ENCODE results near the gene CDIPT.

Gene CDIPT

DNA sequence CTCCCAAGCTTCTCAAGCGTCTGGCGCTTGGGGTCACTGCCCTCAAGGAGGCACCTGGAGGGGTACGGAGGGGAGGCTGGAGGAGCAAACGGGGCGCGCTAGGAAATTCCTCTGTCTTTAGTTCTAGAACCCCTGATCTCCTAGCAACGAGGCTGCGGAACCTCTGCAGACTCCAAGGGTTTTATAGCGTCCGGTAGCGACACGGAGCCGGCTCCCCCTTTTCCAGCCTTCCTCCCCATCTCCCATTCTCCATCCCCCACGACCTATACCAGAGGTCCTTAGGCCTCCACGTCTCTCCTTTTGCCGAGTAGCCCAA is 601 bp upstream of the CDIPT start:
- peaks cover 0 to 2% (median 0%) of the 10 kb centered on the region in 5 donors for H3K27me3 ChIP-seq (ENCODE audit: control insufficient read depth in 5 of 5, insufficient read depth in 4 of 5, low read length in 5 of 5)
- H3K9ac ChIP-seq (ENCODE audit: low read length in 5 of 5), result peak overlapping the region in 1 of 5 donors; percentile 95
- peak overlapping the region; percentile 96 for H3K27ac ChIP-seq (ENCODE audit: low read depth, low read length)
- no peaks in the 10 kb centered on the region for H3K9me3 ChIP-seq (ENCODE audit: control insufficient read depth in 5 of 5, low read length in 5 of 5)
- peaks cover 5 to 28% (median 24%) of the 10 kb centered on the region in 5 donors for H3K4me1 ChIP-seq (ENCODE audit: control insufficient read depth in 5 of 5, insufficient read depth in 5 of 5, low read length in 5 of 5)
- peak overlapping the region; percentile 30 to 91 (median 57) for H3K4me3 ChIP-seq (ENCODE audit: low read depth in 1 of 5, low read length in 5 of 5)
- H3K36me3 ChIP-seq (ENCODE audit: control insufficient read depth in 5 of 5, insufficient read depth in 5 of 5, low read length in 5 of 5), result peaks cover 0 to 27% (median 26%) of the 10 kb centered on the region in 5 donors

DNA sequence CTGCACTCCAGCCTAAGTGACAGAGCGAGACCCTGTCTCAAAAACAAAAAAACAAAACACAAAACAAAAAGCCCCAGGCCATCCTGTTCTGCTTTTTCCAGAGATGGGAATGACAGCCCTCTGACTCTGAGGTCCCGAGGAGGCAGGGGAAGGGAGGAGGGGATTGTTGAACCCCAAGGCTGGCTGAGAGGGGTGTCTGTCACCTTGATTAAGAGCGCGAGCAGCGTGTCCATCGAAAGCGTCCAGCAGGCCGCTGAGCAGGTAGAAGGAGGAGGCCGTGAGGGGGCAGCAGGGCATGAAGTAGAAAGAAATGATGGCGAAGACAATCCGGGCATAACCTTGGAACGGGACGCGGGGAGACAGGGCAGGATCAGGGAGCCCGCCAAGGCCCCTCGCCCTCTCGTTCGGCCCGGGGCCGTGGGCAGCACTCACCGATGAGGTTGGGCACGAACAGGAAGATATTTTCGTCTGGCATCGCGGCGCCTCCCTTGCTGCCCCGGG is 593 bp downstream of the CDIPT start:
- Histone ChIP-seq H3K9ac (ENCODE audit: low read length in 5 of 5) (peak overlapping the region in 4 of 5 donors; percentile 86 to 95 (median 90)), H3K27me3 (ENCODE audit: control insufficient read depth in 5 of 5, insufficient read depth in 4 of 5, low read length in 5 of 5) (peaks cover 0 to 2% (median 0%) of the 10 kb centered on the region in 5 donors), H3K9me3 (ENCODE audit: control insufficient read depth in 5 of 5, low read length in 5 of 5) (no peaks in the 10 kb centered on the region), H3K36me3 (ENCODE audit: control insufficient read depth in 5 of 5, insufficient read depth in 5 of 5, low read length in 5 of 5) (peaks cover 0 to 32% (median 29%) of the 10 kb centered on the region in 5 donors), H3K4me1 (ENCODE audit: control insufficient read depth in 5 of 5, insufficient read depth in 5 of 5, low read length in 5 of 5) (peaks cover 5 to 33% (median 24%) of the 10 kb centered on the region in 5 donors), H3K27ac (ENCODE audit: low read depth, low read length) (peak overlapping the region; percentile 96), H3K4me3 (ENCODE audit: low read depth in 1 of 5, low read length in 5 of 5) (peak overlapping the region; percentile 84 to 93 (median 87))

DNA sequence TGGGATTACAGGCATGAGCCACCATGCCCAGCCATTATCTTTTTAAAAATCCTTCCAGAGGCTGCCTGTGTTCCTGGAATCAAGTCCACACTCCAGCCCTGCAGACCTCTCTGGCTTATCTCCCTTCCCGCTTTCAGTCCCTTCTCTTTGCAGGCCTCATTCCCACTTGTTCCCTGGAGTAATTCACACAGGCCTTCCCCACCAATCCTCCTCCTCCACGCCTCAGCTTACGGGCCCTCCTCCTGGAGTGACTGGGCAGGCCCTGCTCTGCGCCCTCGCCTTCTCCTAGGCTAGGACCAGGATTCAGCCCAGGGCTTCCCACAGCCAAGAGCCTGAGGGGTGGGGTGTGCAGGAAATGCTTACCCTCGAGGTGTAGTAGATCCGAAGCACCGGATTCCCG is 2.8 kb downstream of the CDIPT start:
- Histone ChIP-seq H3K27me3 (ENCODE audit: control insufficient read depth in 5 of 5, insufficient read depth in 4 of 5, low read length in 5 of 5) (peaks cover 0 to 2% (median 0%) of the 10 kb centered on the region in 5 donors), H3K9ac (ENCODE audit: low read length in 5 of 5) (peak overlapping the region in 2 of 5 donors; percentile 0 to 20), H3K4me1 (ENCODE audit: control insufficient read depth in 5 of 5, insufficient read depth in 5 of 5, low read length in 5 of 5) (peaks cover 5 to 40% (median 31%) of the 10 kb centered on the region in 5 donors), H3K9me3 (ENCODE audit: control insufficient read depth in 5 of 5, low read length in 5 of 5) (no peaks in the 10 kb centered on the region), H3K4me3 (ENCODE audit: low read depth in 1 of 5, low read length in 5 of 5) (no peak overlapping the region), H3K27ac (ENCODE audit: low read depth, low read length) (no peak overlapping the region), H3K36me3 (ENCODE audit: control insufficient read depth in 5 of 5, insufficient read depth in 5 of 5, low read length in 5 of 5) (peaks cover 0 to 32% (median 29%) of the 10 kb centered on the region in 5 donors)

DNA sequence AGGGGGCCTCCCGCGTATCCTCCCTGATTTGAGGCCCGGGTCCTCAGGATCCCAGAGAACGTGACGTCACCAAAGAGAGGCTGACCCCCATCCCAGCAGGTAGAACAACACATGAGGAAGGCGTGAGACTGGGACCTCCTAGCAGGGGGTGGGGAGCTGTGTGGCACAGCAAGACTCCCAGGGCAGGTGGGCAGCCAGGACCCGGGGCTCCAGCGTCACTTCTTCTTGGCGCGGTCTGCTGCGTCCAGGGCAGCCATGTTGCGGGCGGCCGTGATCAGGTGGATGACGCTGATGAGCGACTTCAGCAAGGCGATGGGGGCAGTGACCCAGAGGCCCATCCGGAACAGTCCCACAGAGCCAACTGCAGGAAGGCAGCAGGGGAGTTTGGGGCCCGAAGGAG is 4.1 kb downstream of the CDIPT start:
- Histone ChIP-seq H3K27ac (ENCODE audit: low read depth, low read length) (no peak overlapping the region), H3K27me3 (ENCODE audit: control insufficient read depth in 5 of 5, insufficient read depth in 4 of 5, low read length in 5 of 5) (no peaks in the 10 kb centered on the region)

DNA sequence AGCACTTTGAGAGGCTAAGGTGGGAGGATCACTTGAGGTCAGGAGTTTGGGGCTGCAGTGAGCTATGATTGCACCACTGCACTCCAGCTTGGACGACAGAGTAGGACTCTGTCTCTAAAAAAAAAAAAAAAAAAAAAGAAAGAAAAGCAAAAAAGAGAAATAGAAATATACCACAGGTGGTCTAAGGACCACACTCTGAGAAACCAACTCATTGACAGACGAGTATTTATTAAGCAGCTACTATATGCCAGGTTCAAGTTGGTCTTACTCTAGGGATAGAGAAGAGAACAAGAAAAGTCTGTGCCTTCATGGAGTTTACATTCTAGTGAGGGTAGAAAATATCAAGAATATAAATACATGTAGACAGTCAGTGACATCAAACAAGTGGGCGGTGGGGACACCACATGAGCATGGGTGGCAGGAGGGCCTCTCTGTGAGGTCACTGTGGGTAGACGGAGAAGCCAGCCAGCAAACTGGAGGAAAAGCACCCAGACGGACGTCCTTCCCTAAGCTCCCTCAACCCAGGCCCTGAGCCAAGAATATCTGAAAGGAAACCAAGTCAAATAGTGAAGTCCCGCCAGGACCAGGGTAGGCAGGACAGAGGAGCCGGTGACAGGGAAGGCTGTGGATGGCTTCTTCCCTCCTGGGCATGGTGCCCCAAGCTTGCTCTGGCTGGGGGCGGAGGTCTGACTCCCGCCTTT is 4.7 kb downstream of the CDIPT start:
- Histone ChIP-seq H3K9me3 (ENCODE audit: control insufficient read depth in 5 of 5, low read length in 5 of 5) (no peaks in the 10 kb centered on the region), H3K4me1 (ENCODE audit: control insufficient read depth in 5 of 5, insufficient read depth in 5 of 5, low read length in 5 of 5) (peaks cover 2 to 35% (median 28%) of the 10 kb centered on the region in 5 donors), H3K27ac (ENCODE audit: low read depth, low read length) (no peak overlapping the region), H3K9ac (ENCODE audit: low read length in 5 of 5) (no peak overlapping the region), H3K27me3 (ENCODE audit: control insufficient read depth in 5 of 5, insufficient read depth in 4 of 5, low read length in 5 of 5) (no peaks in the 10 kb centered on the region), H3K4me3 (ENCODE audit: low read depth in 1 of 5, low read length in 5 of 5) (no peak overlapping the region), H3K36me3 (ENCODE audit: control insufficient read depth in 5 of 5, insufficient read depth in 5 of 5, low read length in 5 of 5) (peaks cover 0 to 32% (median 29%) of the 10 kb centered on the region in 5 donors)

More for the DNA sequence above, 4.1 kb downstream of the CDIPT start:
- Histone ChIP-seq H3K4me1 (ENCODE audit: control insufficient read depth in 5 of 5, insufficient read depth in 5 of 5, low read length in 5 of 5) (peaks cover 5 to 40% (median 31%) of the 10 kb centered on the region in 5 donors), H3K36me3 (ENCODE audit: control insufficient read depth in 5 of 5, insufficient read depth in 5 of 5, low read length in 5 of 5) (peaks cover 0 to 32% (median 29%) of the 10 kb centered on the region in 5 donors), H3K4me3 (ENCODE audit: low read depth in 1 of 5, low read length in 5 of 5) (no peak overlapping the region), H3K9ac (ENCODE audit: low read length in 5 of 5) (no peak overlapping the region), H3K9me3 (ENCODE audit: control insufficient read depth in 5 of 5, low read length in 5 of 5) (no peaks in the 10 kb centered on the region)

DNA sequence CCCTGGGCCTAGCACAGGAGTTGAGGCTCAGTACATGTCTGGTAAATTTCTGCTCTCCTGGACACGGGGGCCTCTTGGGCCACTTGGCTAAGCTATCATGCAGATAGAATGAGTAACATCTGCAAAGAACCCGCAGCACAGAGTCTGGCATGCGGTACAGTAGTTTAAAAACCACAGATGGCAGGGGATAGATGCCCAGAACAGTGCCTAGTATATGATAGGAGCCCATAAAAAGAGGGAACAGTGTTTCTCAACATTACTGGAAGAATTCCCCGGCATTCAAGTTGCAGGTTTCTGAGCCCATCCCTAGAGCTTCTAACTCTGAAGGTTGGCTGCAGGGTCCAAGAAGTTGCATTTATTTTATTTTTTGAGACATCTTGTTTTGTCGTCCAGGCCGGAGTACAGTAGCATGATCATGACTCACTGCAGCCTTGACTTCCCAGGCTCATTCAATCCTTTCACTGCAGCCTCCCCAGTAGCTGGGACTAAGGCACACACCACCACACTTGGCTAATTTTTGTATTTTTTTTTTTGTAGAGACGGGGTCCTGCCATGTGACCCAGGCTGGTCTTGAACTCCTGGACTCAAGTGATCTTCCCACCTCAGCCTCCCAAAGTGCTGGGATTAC is 5.8 kb downstream of the CDIPT start:
- H3K4me3 ChIP-seq (ENCODE audit: low read depth in 1 of 5, low read length in 5 of 5), result no peak overlapping the region
- no peak overlapping the region for H3K27ac ChIP-seq (ENCODE audit: low read depth, low read length)
- H3K9ac ChIP-seq (ENCODE audit: low read length in 5 of 5), result peak overlapping the region in 1 of 5 donors; percentile 5
- peaks cover 2 to 35% (median 28%) of the 10 kb centered on the region in 5 donors for H3K4me1 ChIP-seq (ENCODE audit: control insufficient read depth in 5 of 5, insufficient read depth in 5 of 5, low read length in 5 of 5)
- H3K9me3 ChIP-seq (ENCODE audit: control insufficient read depth in 5 of 5, low read length in 5 of 5), result no peaks in the 10 kb centered on the region
- peaks cover 0 to 32% (median 29%) of the 10 kb centered on the region in 5 donors for H3K36me3 ChIP-seq (ENCODE audit: control insufficient read depth in 5 of 5, insufficient read depth in 5 of 5, low read length in 5 of 5)
- H3K27me3 ChIP-seq (ENCODE audit: control insufficient read depth in 5 of 5, insufficient read depth in 4 of 5, low read length in 5 of 5), result no peaks in the 10 kb centered on the region

- Histone ChIP-seq H3K27me3 (ENCODE audit: control insufficient read depth in 5 of 5, insufficient read depth in 4 of 5, low read length in 5 of 5) (no peaks in the 10 kb centered on the region), H3K4me3 (ENCODE audit: low read depth in 1 of 5, low read length in 5 of 5) (no peak overlapping the region), H3K4me1 (ENCODE audit: control insufficient read depth in 5 of 5, insufficient read depth in 5 of 5, low read length in 5 of 5) (peaks cover 0 to 20% (median 13%) of the 10 kb centered on the region in 5 donors), H3K27ac (ENCODE audit: low read depth, low read length) (no peak overlapping the region), H3K9ac (ENCODE audit: low read length in 5 of 5) (no peak overlapping the region), H3K36me3 (ENCODE audit: control insufficient read depth in 5 of 5, insufficient read depth in 5 of 5, low read length in 5 of 5) (peaks cover 0 to 14% (median 14%) of the 10 kb centered on the region in 5 donors), H3K9me3 (ENCODE audit: control insufficient read depth in 5 of 5, low read length in 5 of 5) (no peaks in the 10 kb centered on the region)
Observed at GRCh38 chr16:29854520-29855100, 8.4 kb downstream of the CDIPT start.

- Histone ChIP-seq H3K36me3 (ENCODE audit: control insufficient read depth in 5 of 5, insufficient read depth in 5 of 5, low read length in 5 of 5) (peaks cover 0 to 7% (median 3%) of the 10 kb centered on the region in 5 donors), H3K27me3 (ENCODE audit: control insufficient read depth in 5 of 5, insufficient read depth in 4 of 5, low read length in 5 of 5) (no peaks in the 10 kb centered on the region), H3K9me3 (ENCODE audit: control insufficient read depth in 5 of 5, low read length in 5 of 5) (no peaks in the 10 kb centered on the region), H3K27ac (ENCODE audit: low read depth, low read length) (peak overlapping the region; percentile 50), H3K9ac (ENCODE audit: low read length in 5 of 5) (no peak overlapping the region), H3K4me1 (ENCODE audit: control insufficient read depth in 5 of 5, insufficient read depth in 5 of 5, low read length in 5 of 5) (peaks cover 0 to 19% (median 9%) of the 10 kb centered on the region in 5 donors), H3K4me3 (ENCODE audit: low read depth in 1 of 5, low read length in 5 of 5) (peak overlapping the region in 1 of 5 donors; percentile 33)
Observed at GRCh38 chr16:29852654-29853053, 10.4 kb downstream of the CDIPT start.

- H3K4me1 ChIP-seq (ENCODE audit: control insufficient read depth in 5 of 5, insufficient read depth in 5 of 5, low read length in 5 of 5), result peaks cover 0 to 10% (median 5%) of the 10 kb centered on the region in 5 donors
- H3K27me3 ChIP-seq (ENCODE audit: control insufficient read depth in 5 of 5, insufficient read depth in 4 of 5, low read length in 5 of 5), result no peaks in the 10 kb centered on the region
- H3K9me3 ChIP-seq (ENCODE audit: control insufficient read depth in 5 of 5, low read length in 5 of 5), result no peaks in the 10 kb centered on the region
- H3K36me3 ChIP-seq (ENCODE audit: control insufficient read depth in 5 of 5, insufficient read depth in 5 of 5, low read length in 5 of 5), result peaks cover 0 to 24% (median 19%) of the 10 kb centered on the region in 5 donors
- no peak overlapping the region for H3K4me3 ChIP-seq (ENCODE audit: low read depth in 1 of 5, low read length in 5 of 5)
- H3K9ac ChIP-seq (ENCODE audit: low read length in 5 of 5), result no peak overlapping the region
- no peak overlapping the region for H3K27ac ChIP-seq (ENCODE audit: low read depth, low read length)
Observed at GRCh38 chr16:29850998-29851397, 12.0 kb downstream of the CDIPT start.

DNA sequence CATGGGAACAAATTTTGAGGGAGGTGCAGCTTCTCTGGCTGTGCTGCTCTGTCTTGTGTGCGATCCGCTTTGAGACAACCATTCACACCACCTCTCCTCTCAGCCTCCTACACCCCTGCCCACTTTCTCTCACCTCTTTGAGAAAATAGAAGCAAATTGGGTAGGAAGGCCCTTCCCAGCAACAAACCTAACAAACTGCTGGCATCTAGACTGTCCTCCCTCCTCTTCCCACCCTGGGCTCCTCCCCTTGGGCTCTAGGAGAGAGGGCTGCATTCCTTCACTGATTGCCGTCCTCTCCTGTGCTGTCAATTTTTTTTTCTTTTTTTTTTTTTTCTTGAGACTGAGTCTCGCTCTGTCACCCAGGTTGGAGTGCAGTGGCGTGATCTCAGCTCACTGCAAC is 13.5 kb downstream of the CDIPT start:
- Histone ChIP-seq H3K4me1 (ENCODE audit: control insufficient read depth in 5 of 5, insufficient read depth in 5 of 5, low read length in 5 of 5) (peaks cover 0 to 14% (median 9%) of the 10 kb centered on the region in 5 donors), H3K9ac (ENCODE audit: low read length in 5 of 5) (no peak overlapping the region), H3K27me3 (ENCODE audit: control insufficient read depth in 5 of 5, insufficient read depth in 4 of 5, low read length in 5 of 5) (no peaks in the 10 kb centered on the region)

More for the DNA sequence above, 13.5 kb downstream of the CDIPT start:
- no peaks in the 10 kb centered on the region for H3K9me3 ChIP-seq (ENCODE audit: control insufficient read depth in 5 of 5, low read length in 5 of 5)
- no peak overlapping the region for H3K27ac ChIP-seq (ENCODE audit: low read depth, low read length)
- H3K36me3 ChIP-seq (ENCODE audit: control insufficient read depth in 5 of 5, insufficient read depth in 5 of 5, low read length in 5 of 5), result peaks cover 0 to 38% (median 31%) of the 10 kb centered on the region in 5 donors
- no peak overlapping the region for H3K4me3 ChIP-seq (ENCODE audit: low read depth in 1 of 5, low read length in 5 of 5)

Data from subcutaneous abdominal adipose tissue (tissue), 5 donors.